ENCODE results near the gene MAPK1.

GRCh38 chr22:21759093-21759492, 108.4 kb downstream of the MAPK1 start:
- TF ChIP-seq, protein P1, sequence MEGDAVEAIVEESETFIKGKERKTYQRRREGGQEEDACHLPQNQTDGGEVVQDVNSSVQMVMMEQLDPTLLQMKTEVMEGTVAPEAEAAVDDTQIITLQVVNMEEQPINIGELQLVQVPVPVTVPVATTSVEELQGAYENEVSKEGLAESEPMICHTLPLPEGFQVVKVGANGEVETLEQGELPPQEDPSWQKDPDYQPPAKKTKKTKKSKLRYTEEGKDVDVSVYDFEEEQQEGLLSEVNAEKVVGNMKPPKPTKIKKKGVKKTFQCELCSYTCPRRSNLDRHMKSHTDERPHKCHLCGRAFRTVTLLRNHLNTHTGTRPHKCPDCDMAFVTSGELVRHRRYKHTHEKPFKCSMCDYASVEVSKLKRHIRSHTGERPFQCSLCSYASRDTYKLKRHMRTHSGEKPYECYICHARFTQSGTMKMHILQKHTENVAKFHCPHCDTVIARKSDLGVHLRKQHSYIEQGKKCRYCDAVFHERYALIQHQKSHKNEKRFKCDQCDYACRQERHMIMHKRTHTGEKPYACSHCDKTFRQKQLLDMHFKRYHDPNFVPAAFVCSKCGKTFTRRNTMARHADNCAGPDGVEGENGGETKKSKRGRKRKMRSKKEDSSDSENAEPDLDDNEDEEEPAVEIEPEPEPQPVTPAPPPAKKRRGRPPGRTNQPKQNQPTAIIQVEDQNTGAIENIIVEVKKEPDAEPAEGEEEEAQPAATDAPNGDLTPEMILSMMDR (IDR thresholded peaks at IDR 0.05; ENCODE audit: insufficient read depth, low read depth, low read length): no peak
- TF ChIP-seq EZH2 (IDR thresholded peaks at IDR 0.05; ENCODE audit: insufficient read depth, low read length): no peak
